A549 treated with Hydrocortisone at 1 μM for 4 hours (cell line): Measurements from ENCODE around the gene GTPBP6. TPM values are rescaled to one million over a fixed set of nuclear protein-coding genes. Genes with fewer than 3 reads are reported as not detected.

Source experiments
- total RNA-seq: library from RNA; stranded (reverse); fragments of 200-300 nt; extraction: Qiagen RNA extraction; gene quantifications from 5 replicates; pipeline ENCODE4 v1.2.3, GENCODE V29; 2022

The GTPBP6 gene
- total RNA-seq = 37.8 to 51.1 TPM (median 49.8 TPM) in 5 replicates

GRCh38 chrX:318739-319578 lies at the start of gene GTPBP6:
GTPBP6 (minus strand) TSS chrX:318796; CDS start chrX:318787, 9 bp downstream.

DNA sequence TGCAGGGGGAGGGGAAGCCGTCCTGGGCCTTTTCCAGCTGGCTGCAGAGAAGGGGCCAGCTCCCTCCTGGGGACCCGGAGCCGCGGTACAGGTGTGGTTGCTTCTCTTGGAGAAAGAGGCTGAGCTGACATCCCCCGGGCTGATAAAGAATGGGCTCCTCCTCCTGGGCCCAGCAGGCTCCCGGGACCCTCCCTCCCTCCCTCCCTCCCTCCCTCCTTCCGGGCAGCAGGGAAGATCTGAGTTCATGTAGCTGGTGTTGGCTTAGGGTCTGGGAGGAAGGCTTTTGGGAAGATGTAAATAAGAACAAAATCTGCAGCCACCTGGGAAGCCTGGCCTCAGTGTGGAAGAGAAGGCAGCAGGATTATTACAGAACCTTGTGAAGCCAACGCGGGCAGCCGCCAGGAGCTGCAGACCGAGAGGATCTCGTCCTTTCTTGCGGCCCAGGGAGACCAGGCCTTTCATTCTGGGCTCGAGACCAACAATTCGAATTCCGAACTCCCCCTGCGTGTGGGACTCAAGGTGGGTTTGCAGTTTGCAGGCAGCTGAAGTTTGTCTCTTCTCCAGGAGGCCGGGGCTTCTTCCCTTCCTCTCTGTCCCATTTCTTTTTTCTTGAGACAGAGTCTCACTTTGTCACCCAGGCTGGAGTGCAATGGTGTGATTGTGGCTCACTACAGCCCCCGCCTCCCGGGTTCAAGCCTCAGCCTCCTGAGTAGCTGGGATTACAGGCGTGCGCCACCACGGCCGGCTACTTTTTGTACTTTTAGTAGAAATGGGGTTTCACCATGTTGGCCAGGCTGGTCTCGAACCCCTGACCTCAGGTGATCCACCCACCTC lies 37.2 kb downstream of the GTPBP6 start, which contains the start of gene PLCXD1:
PLCXD1 (plus strand) TSS at position 216 of the 834 bp plus-strand sequence. CDS start 2,807 bp downstream, outside the sequence.

Other genes starting within 250 kb of the GTPBP6 start
- 24.0 to 29.7 TPM (median 29.5 TPM) in 5 replicates for gene PLCXD1, start 37.4 kb downstream of the GTPBP6 start, total RNA-seq
- gene PPP2R3B, start 68.1 kb upstream of the GTPBP6 start, total RNA-seq = 18.6 to 24.2 TPM (median 20.7 TPM) in 5 replicates